Measurements from ENCODE around the gene SIRPB2.

DNA sequence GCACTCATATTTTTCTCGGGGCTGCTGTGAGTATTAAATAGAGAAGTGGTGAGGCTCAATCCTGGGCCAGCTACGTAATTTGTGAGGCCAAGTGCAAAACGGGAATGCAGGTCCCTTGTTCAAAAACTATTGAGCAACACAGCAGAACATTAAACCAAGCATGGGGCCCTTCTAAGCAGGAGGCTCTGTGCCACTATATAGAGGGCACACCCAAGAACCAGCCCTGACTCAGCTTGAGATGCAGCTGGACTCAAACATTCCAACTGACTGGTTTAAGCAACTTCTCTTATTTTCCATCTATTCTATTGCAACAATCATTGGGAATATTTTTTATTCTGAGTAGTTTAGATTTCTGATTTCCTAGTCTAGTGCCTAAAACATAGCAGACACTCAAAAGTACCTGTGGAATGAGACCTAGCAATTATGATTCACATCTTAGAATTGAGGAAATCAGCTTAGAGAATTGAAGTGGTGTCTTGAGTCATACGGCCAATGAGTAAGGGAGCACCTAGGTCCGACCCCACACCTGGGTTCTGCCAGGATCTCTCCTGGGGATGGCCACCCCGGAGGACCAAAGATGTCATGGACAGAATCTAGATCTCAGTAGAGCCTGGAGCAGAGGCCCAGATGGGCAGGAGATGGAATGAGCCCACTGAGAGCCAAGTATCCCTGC is 1.3 kb downstream of the SIRPB2 start:
- TF ChIP-seq, protein P1, sequence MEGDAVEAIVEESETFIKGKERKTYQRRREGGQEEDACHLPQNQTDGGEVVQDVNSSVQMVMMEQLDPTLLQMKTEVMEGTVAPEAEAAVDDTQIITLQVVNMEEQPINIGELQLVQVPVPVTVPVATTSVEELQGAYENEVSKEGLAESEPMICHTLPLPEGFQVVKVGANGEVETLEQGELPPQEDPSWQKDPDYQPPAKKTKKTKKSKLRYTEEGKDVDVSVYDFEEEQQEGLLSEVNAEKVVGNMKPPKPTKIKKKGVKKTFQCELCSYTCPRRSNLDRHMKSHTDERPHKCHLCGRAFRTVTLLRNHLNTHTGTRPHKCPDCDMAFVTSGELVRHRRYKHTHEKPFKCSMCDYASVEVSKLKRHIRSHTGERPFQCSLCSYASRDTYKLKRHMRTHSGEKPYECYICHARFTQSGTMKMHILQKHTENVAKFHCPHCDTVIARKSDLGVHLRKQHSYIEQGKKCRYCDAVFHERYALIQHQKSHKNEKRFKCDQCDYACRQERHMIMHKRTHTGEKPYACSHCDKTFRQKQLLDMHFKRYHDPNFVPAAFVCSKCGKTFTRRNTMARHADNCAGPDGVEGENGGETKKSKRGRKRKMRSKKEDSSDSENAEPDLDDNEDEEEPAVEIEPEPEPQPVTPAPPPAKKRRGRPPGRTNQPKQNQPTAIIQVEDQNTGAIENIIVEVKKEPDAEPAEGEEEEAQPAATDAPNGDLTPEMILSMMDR (IDR thresholded peaks at IDR 0.05; ENCODE audit: low read depth, low read length, poor library complexity, severe bottlenecking), result no peak
- no peak for TF ChIP-seq EZH2phosphoT487 (IDR thresholded peaks at IDR 0.05; ENCODE audit: borderline replicate concordance, low read length)

Data from DOHH2 (cell line).